Measurements from ENCODE around the gene GSN.

The GSN gene

GRCh38 chr9:121272401-121272948 is 4.5 kb downstream of the GSN start:
- peak overlapping the region; percentile 25 for H3K4me3 ChIP-seq (ENCODE audit: low read depth, low read length)
- ChIA-PET POLR2A (interaction anchor here (0.7 to 2.1 kb wide), 5 partner anchors 8 to 59 kb away, joined by 3 to 11 read pairs (median 4); no protein-coding TSS in a partner anchor), CTCF (interaction anchor here (1.1 to 9.1 kb wide), 6 partner anchors 9 to 59 kb away, joined by 3 to 55 read pairs (median 18); no protein-coding TSS in a partner anchor)
- no peak for TF ChIP-seq CTCF (IDR thresholded peaks at IDR 0.05; ENCODE audit: insufficient read depth, low read length, missing control alignments)
- no peak for DNase-seq (ENCODE audit: low read depth, low spot score)

GRCh38 chr9:121273064-121273775 is 5.3 kb downstream of the GSN start:
- DNase-seq (ENCODE audit: low read depth, low spot score): no peak
- ChIA-PET CTCF (interaction anchor here (1.1 to 9.1 kb wide), 3 partner anchors 46 to 60 kb away, joined by 3 to 55 read pairs (median 4); no protein-coding TSS in a partner anchor), POLR2A (interaction anchor here (1.9 kb wide), 1 partner anchor 59 kb away, joined by 5 read pairs; no protein-coding TSS in a partner anchor)
- TF ChIP-seq CTCF (IDR thresholded peaks at IDR 0.05; ENCODE audit: insufficient read depth, low read length, missing control alignments): no peak
- no peak overlapping the region for H3K4me3 ChIP-seq (ENCODE audit: low read depth, low read length)

- no peak overlapping the region for H3K4me3 ChIP-seq (ENCODE audit: low read depth, low read length)
- ChIA-PET CTCF (interaction anchor here (9.1 kb wide), 1 partner anchor 62 kb away, joined by 55 read pairs; no protein-coding TSS in a partner anchor), POLR2A (no interaction called here)
- no peak for TF ChIP-seq CTCF (IDR thresholded peaks at IDR 0.05; ENCODE audit: insufficient read depth, low read length, missing control alignments)
- DNase-seq (ENCODE audit: low read depth, low spot score): no peak
Measured at GRCh38 chr9:121274851-121275250, 6.9 kb downstream of the GSN start.

- ChIA-PET CTCF (no interaction called here), POLR2A (no interaction called here)
- no peak for DNase-seq (ENCODE audit: low read depth, low spot score)
- H3K4me3 ChIP-seq (ENCODE audit: low read depth, low read length): no peak overlapping the region
- no peak for TF ChIP-seq CTCF (IDR thresholded peaks at IDR 0.05; ENCODE audit: insufficient read depth, low read length, missing control alignments)
Measured at GRCh38 chr9:121275781-121276658, 8.1 kb downstream of the GSN start.

- no peak for DNase-seq (ENCODE audit: low read depth, low spot score)
- ChIA-PET POLR2A (interaction anchor here (0.9 to 2.2 kb wide), 4 partner anchors 8 to 75 kb away, joined by 4 to 60 read pairs (median 18); partner anchors contain the start of genes GSN and RAB14), CTCF (interaction anchor here (1.3 to 2.7 kb wide), 11 partner anchors 8 to 64 kb away, joined by 7 to 48 read pairs (median 10); partner anchors contain the start of gene GSN)
- TF ChIP-seq CTCF (IDR thresholded peaks at IDR 0.05; ENCODE audit: insufficient read depth, low read length, missing control alignments): no peak
- H3K4me3 ChIP-seq (ENCODE audit: low read depth, low read length): no peak overlapping the region
Measured at GRCh38 chr9:121277026-121277425, 9.1 kb downstream of the GSN start.
